SJSA1 (cell line): ENCODE data around the gene NHLRC2. TPM values are rescaled to one million over a fixed set of nuclear protein-coding genes. Genes with fewer than 3 reads are reported as not detected.

Source experiments
- DNase-seq, 2 experiments: peaks; one replicate each; pipeline ENCODE4 v3.0.0-alpha.2; 2015 to 2020; ENCODE audit warnings: low spot score in 2 of 2, low read depth in 1 of 2
- H3K27ac ChIP-seq: fragments of 250-450 bp; sonication (Bioruptor Pico); 2 replicates; pipeline ENCODE4 v1.5.1; 2020; ENCODE audit warnings: mild to moderate bottlenecking, moderate library complexity
- H3K27me3 ChIP-seq: fragments of 250-450 bp; sonication (Bioruptor Pico); replicated peaks from 2 replicates; pipeline ENCODE4 v1.5.1; 2020; ENCODE audit warnings: mild to moderate bottlenecking, moderate library complexity
- H3K36me3 ChIP-seq: fragments of 250-450 bp; sonication (Bioruptor Pico); 2 replicates; pipeline ENCODE4 v1.5.1; 2020; ENCODE audit warnings: mild to moderate bottlenecking
- H3K4me1 ChIP-seq: fragments of 250-450 bp; sonication (Bioruptor Pico); replicated peaks from 2 replicates; pipeline ENCODE4 v1.6.1; 2021; ENCODE audit warnings: mild to moderate bottlenecking
- H3K4me3 ChIP-seq: fragments of 250-450 bp; sonication (Bioruptor Pico); 2 replicates; pipeline ENCODE4 v1.5.1; 2020; ENCODE audit warnings: mild to moderate bottlenecking
- H3K9me3 ChIP-seq: fragments of 250-450 bp; sonication (Bioruptor Pico); replicated peaks from 2 replicates; pipeline ENCODE4 v1.5.1; 2020; ENCODE audit warnings: mild to moderate bottlenecking
- total RNA-seq: library from RNA; depleted of rRNA; stranded (reverse); fragments of >200 nt; shearing (Covaris generic); gene quantifications from 2 replicates; pipeline ENCODE4 v1.2.3, GENCODE V29; 2014

The NHLRC2 gene
- total RNA-seq, 1 experiment from 2014 or later, result 25.0 TPM

GRCh38 chr10:113899952-113900598, 45.6 kb downstream of the NHLRC2 start:
- Histone ChIP-seq H3K27me3 (no peaks in the 10 kb centered on the region), H3K36me3 (peaks cover 54% of the 10 kb centered on the region), H3K9me3 (no peaks in the 10 kb centered on the region), H3K27ac (no peak overlapping the region), H3K4me1 (peaks cover 29% of the 10 kb centered on the region), H3K4me3 (no peak overlapping the region)
- no peak for DNase-seq

DNA sequence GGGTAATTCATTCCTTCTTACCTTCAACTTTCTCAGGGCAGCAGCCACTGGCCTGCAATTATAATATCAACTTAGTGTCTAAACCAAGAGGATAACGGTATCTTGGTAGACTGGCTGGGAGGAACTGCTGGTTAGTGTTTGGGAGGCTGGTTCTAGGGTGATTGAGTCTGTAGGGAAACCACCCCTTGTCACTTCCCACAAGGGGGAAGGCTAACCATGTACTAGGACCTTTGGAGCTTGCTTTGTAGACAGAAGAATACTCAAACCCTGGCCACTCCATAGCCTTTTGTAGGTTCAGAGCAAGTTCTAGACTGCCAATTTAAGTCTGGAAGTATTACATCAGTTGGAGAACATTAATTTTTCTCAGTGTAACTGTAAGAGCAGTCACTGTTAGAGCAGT, 51.3 kb downstream of the NHLRC2 start:
- H3K4me1 ChIP-seq, result peaks cover 38% of the 10 kb centered on the region
- H3K27ac ChIP-seq, result peak overlapping the region; percentile 91
- no peak overlapping the region for H3K4me3 ChIP-seq
- DNase-seq, result no peak
- no peaks in the 10 kb centered on the region for H3K9me3 ChIP-seq
- no peaks in the 10 kb centered on the region for H3K27me3 ChIP-seq
- peaks cover 59% of the 10 kb centered on the region for H3K36me3 ChIP-seq

- H3K4me1 ChIP-seq, result peaks cover 38% of the 10 kb centered on the region
- H3K27ac ChIP-seq, result peak overlapping the region; percentile 91
- H3K27me3 ChIP-seq, result no peaks in the 10 kb centered on the region
- H3K36me3 ChIP-seq, result peaks cover 48% of the 10 kb centered on the region
- H3K4me3 ChIP-seq, result no peak overlapping the region
- no peaks in the 10 kb centered on the region for H3K9me3 ChIP-seq
- DNase-seq, result peak; percentile 56 to 97
Measured at GRCh38 chr10:113907166-113907565, 52.7 kb downstream of the NHLRC2 start.

- Histone ChIP-seq H3K36me3 (peaks cover 46% of the 10 kb centered on the region), H3K4me3 (no peak overlapping the region), H3K27me3 (no peaks in the 10 kb centered on the region), H3K9me3 (no peaks in the 10 kb centered on the region), H3K27ac (peak overlapping the region; percentile 91), H3K4me1 (peaks cover 38% of the 10 kb centered on the region)
- DNase-seq, result no peak
Measured at GRCh38 chr10:113908236-113908635, 53.8 kb downstream of the NHLRC2 start.

DNA sequence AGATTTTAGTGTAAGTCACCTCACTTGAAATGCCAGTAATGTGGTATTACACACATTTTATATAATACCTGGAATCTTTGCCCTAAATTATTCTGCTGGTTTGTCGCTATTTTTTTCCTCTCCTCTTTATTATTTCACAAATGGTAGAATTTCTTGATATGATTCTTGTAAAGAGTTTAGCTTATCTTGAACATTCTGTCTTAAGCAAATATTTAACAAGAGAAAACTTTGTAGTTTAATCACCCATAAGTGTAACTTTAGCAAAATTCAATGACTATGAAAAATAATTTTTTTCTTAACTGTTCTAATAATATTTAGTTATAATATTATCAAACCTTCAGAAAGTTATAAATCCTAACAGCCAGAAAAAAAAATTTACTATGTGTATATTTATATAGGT, 56.7 kb downstream of the NHLRC2 start:
- peaks cover 23% of the 10 kb centered on the region for H3K36me3 ChIP-seq
- no peak overlapping the region for H3K27ac ChIP-seq
- no peaks in the 10 kb centered on the region for H3K9me3 ChIP-seq
- no peaks in the 10 kb centered on the region for H3K27me3 ChIP-seq
- peaks cover 37% of the 10 kb centered on the region for H3K4me1 ChIP-seq
- H3K4me3 ChIP-seq, result no peak overlapping the region
- DNase-seq, result no peak

- Histone ChIP-seq H3K4me3 (no peak overlapping the region), H3K27me3 (no peaks in the 10 kb centered on the region), H3K4me1 (peaks cover 37% of the 10 kb centered on the region), H3K27ac (no peak overlapping the region), H3K36me3 (peaks cover 22% of the 10 kb centered on the region), H3K9me3 (no peaks in the 10 kb centered on the region)
- no peak for DNase-seq
Measured at GRCh38 chr10:113911839-113912238, 57.4 kb downstream of the NHLRC2 start.

GRCh38 chr10:113912582-113912981, 58.1 kb downstream of the NHLRC2 start:
- no peak for DNase-seq
- H3K36me3 ChIP-seq, result peaks cover 22% of the 10 kb centered on the region
- H3K9me3 ChIP-seq, result no peaks in the 10 kb centered on the region
- no peak overlapping the region for H3K4me3 ChIP-seq
- peaks cover 32% of the 10 kb centered on the region for H3K4me1 ChIP-seq
- H3K27me3 ChIP-seq, result no peaks in the 10 kb centered on the region
- H3K27ac ChIP-seq, result no peak overlapping the region

DNA sequence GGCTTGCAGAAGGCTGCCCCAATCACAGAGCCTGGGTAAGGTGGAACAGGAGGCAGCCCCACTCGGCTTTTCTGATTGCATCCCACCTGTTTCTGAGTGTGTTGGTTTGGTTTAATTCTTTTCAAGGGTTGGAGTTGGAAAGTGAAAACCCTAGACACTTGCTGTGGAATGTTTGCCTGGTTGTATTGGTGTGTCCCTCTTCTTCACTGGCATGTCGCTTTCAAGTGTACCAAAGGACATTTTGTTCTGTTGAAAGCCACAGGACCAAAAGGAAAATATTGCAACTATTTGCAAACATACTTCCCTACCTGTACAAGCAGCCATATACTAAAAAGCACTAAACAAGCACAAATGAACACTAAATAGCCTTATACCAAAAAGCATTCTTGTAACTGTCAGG, 60.5 kb downstream of the NHLRC2 start:
- peaks cover 9% of the 10 kb centered on the region for H3K36me3 ChIP-seq
- H3K27me3 ChIP-seq, result no peaks in the 10 kb centered on the region
- H3K4me3 ChIP-seq, result no peak overlapping the region
- H3K27ac ChIP-seq, result peak overlapping the region; percentile 37
- no peaks in the 10 kb centered on the region for H3K9me3 ChIP-seq
- no peak for DNase-seq
- peaks cover 22% of the 10 kb centered on the region for H3K4me1 ChIP-seq

DNA sequence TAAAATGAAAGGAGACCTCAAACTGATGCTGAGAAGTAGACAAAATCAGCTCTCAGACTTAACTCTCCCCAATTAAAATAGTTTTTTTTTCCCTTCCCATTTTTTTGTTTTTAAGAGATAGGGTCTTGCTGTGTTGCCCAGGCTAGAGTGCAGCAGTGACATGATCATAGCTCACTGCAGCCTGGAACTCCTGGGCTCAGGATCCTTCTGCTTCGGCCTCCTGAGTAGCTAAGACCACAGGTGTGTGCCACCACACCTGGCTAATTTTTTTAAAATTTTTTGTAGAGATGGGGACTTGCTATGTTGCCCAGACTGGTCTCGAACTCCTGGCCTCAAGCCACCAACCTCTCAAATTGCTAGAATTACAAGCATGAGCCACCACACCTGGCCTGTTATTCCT, 61.1 kb downstream of the NHLRC2 start:
- no peak for DNase-seq
- no peaks in the 10 kb centered on the region for H3K27me3 ChIP-seq
- H3K36me3 ChIP-seq, result peaks cover 9% of the 10 kb centered on the region
- H3K4me3 ChIP-seq, result no peak overlapping the region
- H3K4me1 ChIP-seq, result peaks cover 22% of the 10 kb centered on the region
- H3K9me3 ChIP-seq, result no peaks in the 10 kb centered on the region
- H3K27ac ChIP-seq, result peak overlapping the region; percentile 37

DNA sequence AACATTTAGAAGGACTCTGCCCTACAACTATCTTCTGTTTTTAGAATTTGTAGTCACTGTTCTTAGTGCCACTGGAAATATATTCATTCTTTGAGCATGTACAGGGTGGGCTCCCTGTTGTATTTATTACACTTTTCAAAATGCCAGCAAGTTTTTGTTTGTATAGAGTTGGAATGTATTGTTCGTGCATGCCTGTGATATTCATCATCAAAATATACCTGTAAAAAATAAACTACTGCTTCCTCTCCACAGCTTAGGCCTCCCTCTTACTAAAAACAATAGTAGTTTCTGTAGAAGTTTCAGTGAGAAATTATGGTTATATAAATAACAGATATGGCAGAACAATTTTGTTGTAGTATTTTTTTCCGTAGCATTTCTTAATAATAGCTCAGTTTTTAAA, 61.6 kb downstream of the NHLRC2 start:
- Histone ChIP-seq H3K9me3 (no peaks in the 10 kb centered on the region), H3K27ac (peak overlapping the region; percentile 37), H3K27me3 (no peaks in the 10 kb centered on the region), H3K4me1 (peaks cover 22% of the 10 kb centered on the region), H3K36me3 (peaks cover 9% of the 10 kb centered on the region), H3K4me3 (no peak overlapping the region)
- DNase-seq, result peak in 1 of 2 experiments; percentile 66

DNA sequence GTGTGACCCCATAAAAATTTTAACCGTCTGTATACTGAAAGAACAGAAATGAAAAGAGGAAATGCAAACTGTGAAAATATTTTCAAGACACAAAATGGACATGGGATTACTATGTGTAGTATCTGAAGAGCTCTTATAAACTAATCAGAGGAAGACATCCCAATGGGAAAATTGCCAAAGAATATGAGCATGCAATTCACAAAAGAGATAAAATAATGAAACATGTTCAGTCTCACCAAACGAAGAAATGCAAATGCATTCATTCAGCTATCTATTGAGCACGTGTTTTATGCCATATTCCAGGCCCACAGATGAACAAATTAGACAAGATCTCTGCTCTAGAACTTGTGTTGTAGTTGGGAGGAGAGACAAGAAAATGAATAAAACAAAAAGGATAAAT, 63.2 kb downstream of the NHLRC2 start:
- Histone ChIP-seq H3K9me3 (no peaks in the 10 kb centered on the region), H3K36me3 (peaks cover 5% of the 10 kb centered on the region), H3K4me1 (peaks cover 22% of the 10 kb centered on the region), H3K4me3 (no peak overlapping the region), H3K27me3 (no peaks in the 10 kb centered on the region), H3K27ac (no peak overlapping the region)
- DNase-seq, result no peak

DNA sequence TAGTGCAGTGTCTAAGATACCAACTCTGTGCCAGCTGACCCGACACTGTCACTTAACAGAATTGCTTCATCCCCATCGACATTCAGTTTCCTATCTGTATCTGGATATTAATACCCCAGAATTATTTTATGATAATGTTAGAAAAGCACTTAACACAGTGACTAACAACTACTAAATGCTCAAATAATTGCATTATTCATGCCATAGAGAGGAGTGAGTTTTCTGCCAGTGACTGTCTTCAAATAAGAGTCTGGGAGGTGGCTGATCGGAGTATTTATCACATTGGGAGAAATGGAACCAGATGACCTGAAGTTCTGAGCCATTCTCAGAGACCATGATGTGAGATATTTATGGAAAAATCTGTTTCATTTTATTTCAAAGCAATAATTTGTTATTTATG, 65.7 kb downstream of the NHLRC2 start:
- peaks cover 17% of the 10 kb centered on the region for H3K4me1 ChIP-seq
- peaks cover 6% of the 10 kb centered on the region; the same call in 1 of the 2 replicates for H3K9me3 ChIP-seq
- H3K36me3 ChIP-seq, result no peaks in the 10 kb centered on the region; the same call in 1 of the 2 replicates
- no peaks in the 10 kb centered on the region for H3K27me3 ChIP-seq
- H3K27ac ChIP-seq, result no peak overlapping the region
- no peak for DNase-seq
- no peak overlapping the region for H3K4me3 ChIP-seq

DNA sequence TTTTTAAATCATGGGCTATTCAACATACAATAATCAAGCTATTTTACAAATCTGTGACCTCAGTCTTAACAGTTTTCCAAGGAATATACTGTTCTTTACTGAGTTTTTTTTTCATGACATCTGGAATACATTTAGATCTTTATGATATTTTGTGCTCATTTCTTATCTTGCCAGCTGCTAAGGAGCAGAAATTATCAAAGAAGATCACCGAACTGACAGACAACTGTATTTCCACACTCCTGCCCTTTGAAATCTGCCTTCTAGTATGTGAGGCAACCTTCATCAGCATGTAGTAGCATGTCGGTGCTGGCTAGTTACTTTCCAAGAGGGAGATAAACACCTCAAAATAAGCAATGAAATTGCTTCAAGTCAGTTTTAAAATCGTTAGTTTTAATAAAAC, 66.4 kb downstream of the NHLRC2 start:
- Histone ChIP-seq H3K27me3 (no peaks in the 10 kb centered on the region), H3K9me3 (peaks cover 6% of the 10 kb centered on the region; the same call in 1 of the 2 replicates), H3K27ac (no peak overlapping the region), H3K4me3 (no peak overlapping the region), H3K4me1 (peaks cover 9% of the 10 kb centered on the region), H3K36me3 (no peaks in the 10 kb centered on the region; the same call in 1 of the 2 replicates)
- no peak for DNase-seq

DNA sequence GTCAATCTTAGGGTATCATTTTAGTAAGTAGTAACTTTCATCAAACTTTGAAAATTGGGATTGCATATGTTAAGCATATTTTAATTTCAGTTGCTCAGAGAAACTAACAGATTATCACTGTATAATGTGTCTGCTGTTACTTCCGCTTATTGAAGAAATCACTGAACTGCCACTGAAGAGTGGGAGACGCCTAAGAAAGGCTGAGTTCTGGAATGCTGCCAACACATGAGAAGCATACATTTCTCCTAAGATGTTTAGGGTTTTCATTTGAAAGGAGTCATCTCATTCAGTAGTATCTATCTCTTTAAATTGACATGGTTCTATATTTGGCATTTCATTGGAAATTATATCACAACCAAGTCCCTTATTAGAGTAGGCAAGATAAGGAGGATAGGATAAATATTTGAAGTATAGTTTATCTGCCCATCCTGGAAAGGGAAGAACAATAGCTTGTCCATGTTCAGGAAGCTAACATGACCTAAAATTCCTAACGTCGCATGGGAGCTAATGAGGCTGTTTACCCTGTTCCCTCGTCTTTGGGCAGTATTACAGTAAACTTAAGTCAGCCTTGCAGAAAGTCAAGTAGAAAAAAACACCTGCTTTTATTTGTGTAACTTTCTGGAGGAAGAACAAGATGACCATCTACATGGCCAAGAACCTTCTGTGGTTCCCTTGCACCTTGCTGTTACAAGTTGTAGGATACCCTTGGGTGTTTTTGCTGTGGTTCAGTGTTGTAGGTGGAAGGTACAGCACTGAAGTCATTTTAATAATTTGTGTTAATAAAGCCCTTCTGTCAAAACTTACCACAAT, 67.3 kb downstream of the NHLRC2 start:
- Histone ChIP-seq H3K36me3 (no peaks in the 10 kb centered on the region; the same call in 1 of the 2 replicates), H3K27me3 (no peaks in the 10 kb centered on the region), H3K4me1 (peaks cover 2% of the 10 kb centered on the region), H3K27ac (no peak overlapping the region), H3K9me3 (peaks cover 6% of the 10 kb centered on the region; the same call in 1 of the 2 replicates), H3K4me3 (no peak overlapping the region)
- DNase-seq, result no peak
